ENCODE results near the gene CHD1.

The CHD1 gene

DNA sequence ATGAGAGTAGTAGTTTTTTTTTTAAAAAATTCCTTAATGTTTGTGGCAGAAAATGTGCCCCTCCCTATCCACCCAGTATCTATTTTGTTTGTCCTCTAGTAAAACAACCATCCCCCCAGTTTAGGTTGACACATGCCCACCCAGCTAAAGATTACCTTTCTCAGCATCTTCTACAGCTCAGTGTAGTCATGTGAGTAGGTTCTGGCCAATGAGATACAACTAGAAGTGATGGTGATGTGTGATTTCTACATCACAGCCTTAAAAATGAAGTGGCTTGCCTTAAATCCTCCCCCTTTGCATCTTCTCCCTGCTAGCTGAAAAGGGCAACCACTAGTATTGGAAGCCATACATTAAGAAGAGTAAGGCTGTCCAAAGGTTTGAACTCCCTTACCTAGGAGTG, 14.9 kb downstream of the CHD1 start:
- Histone ChIP-seq H3K27me3 (replicated peaks; ENCODE audit: control insufficient read depth, insufficient read depth, low read length) (no peaks in the 10 kb centered on the region), H3K4me1 (ENCODE audit: control insufficient read depth, insufficient read depth, low read length) (no peaks in the 10 kb centered on the region), H3K4me3 (ENCODE audit: low read length) (no peak overlapping the region), H3K9ac (ENCODE audit: low read length) (no peak overlapping the region), H3K36me3 (ENCODE audit: control insufficient read depth, insufficient read depth, low read length, severe bottlenecking) (peaks cover 22% of the 10 kb centered on the region), H3K9me3 (ENCODE audit: control insufficient read depth, low read length) (no peaks in the 10 kb centered on the region)
- DNase-seq (ENCODE audit: low read depth) = no peak

- no peaks in the 10 kb centered on the region for H3K9me3 ChIP-seq (ENCODE audit: control insufficient read depth, low read length)
- no peak overlapping the region for H3K9ac ChIP-seq (ENCODE audit: low read length)
- peak; percentile 6 for DNase-seq (ENCODE audit: low read depth)
- H3K4me1 ChIP-seq (ENCODE audit: control insufficient read depth, insufficient read depth, low read length) = peaks cover 3% of the 10 kb centered on the region
- no peak overlapping the region for H3K4me3 ChIP-seq (ENCODE audit: low read length)
- H3K36me3 ChIP-seq (ENCODE audit: control insufficient read depth, insufficient read depth, low read length, severe bottlenecking) = peaks cover 20% of the 10 kb centered on the region
- no peaks in the 10 kb centered on the region for H3K27me3 ChIP-seq (replicated peaks; ENCODE audit: control insufficient read depth, insufficient read depth, low read length)
These were observed 17.3 kb downstream of the CHD1 start for GRCh38 chr5:98911280-98912040.

DNA sequence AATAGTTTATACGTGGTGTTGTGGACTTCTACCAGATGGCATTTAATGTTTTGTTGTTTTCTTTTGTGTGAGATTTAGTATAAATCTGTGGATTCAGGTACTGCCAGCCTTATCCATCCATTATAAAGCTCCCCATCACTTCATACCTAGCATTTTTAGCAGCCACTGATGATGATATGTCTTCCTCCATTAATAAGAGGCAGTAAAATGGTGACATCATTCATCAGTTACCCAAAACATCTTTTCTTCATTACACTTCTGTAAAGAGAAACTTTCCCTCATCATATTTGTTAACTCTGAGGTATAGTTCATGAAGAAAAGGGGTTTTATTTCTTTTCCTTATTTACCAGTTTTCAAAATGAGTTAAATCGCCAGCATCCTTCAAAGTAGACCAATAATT, 19.4 kb downstream of the CHD1 start:
- peak; percentile 8 for DNase-seq (ENCODE audit: low read depth)
- Histone ChIP-seq H3K9me3 (ENCODE audit: control insufficient read depth, low read length) (no peaks in the 10 kb centered on the region), H3K4me1 (ENCODE audit: control insufficient read depth, insufficient read depth, low read length) (peaks cover 8% of the 10 kb centered on the region), H3K36me3 (ENCODE audit: control insufficient read depth, insufficient read depth, low read length, severe bottlenecking) (peaks cover 24% of the 10 kb centered on the region), H3K4me3 (ENCODE audit: low read length) (no peak overlapping the region), H3K27me3 (replicated peaks; ENCODE audit: control insufficient read depth, insufficient read depth, low read length) (no peaks in the 10 kb centered on the region), H3K9ac (ENCODE audit: low read length) (no peak overlapping the region)

DNA sequence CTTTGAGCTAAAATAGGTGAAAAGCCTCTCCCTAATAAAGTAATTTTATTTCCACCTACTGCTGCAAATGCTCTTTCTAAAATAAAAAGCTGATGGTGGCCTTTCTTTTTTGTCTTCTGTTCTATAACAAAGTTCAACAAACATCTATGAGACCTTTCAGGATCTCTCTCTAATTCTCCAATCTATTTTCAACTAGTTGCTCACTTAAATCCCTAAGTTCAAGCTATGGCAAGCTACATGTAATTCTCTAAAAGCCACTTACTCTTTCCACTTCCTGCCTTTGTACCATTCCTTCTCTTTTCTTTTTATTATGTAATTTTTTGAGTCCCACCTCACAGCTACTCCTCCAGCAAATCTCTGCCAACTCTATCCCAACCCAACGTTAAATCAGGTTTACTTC, 20.9 kb downstream of the CHD1 start:
- H3K9me3 ChIP-seq (ENCODE audit: control insufficient read depth, low read length) = no peaks in the 10 kb centered on the region
- peaks cover 34% of the 10 kb centered on the region for H3K36me3 ChIP-seq (ENCODE audit: control insufficient read depth, insufficient read depth, low read length, severe bottlenecking)
- no peak overlapping the region for H3K9ac ChIP-seq (ENCODE audit: low read length)
- H3K27me3 ChIP-seq (replicated peaks; ENCODE audit: control insufficient read depth, insufficient read depth, low read length) = no peaks in the 10 kb centered on the region
- H3K4me3 ChIP-seq (ENCODE audit: low read length) = no peak overlapping the region
- peaks cover 8% of the 10 kb centered on the region for H3K4me1 ChIP-seq (ENCODE audit: control insufficient read depth, insufficient read depth, low read length)
- no peak for DNase-seq (ENCODE audit: low read depth)

DNA sequence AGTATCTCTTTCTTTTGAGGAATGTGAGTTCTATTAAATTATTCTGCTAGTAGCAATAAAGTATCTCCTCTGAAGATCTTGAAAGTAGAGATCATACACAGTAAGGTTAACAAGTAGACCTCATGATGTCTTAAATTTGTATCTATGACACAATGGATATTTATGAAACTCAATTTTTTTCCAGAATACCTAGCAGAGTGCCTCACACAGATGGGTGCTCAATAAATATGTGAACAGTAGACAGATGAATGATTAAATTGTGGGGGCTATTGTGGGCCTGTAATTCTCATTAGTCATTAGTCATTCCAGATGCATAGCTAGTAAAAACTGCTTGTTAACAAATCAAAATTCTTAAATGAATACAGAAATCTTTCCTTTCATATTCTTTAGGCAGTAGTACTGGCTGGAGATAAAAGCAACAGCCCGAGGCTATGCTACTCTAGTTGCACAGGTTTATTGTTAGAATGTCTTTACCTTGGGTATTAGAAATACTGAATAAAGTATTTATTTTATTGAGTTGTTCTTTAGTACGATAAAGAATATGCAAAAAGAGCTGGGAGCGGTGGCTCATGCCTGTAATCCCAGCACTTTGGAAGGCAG, 22.0 kb downstream of the CHD1 start:
- peaks cover 14% of the 10 kb centered on the region for H3K4me1 ChIP-seq (ENCODE audit: control insufficient read depth, insufficient read depth, low read length)
- no peaks in the 10 kb centered on the region for H3K27me3 ChIP-seq (replicated peaks; ENCODE audit: control insufficient read depth, insufficient read depth, low read length)
- H3K36me3 ChIP-seq (ENCODE audit: control insufficient read depth, insufficient read depth, low read length, severe bottlenecking) = peaks cover 33% of the 10 kb centered on the region
- DNase-seq (ENCODE audit: low read depth) = no peak
- no peaks in the 10 kb centered on the region for H3K9me3 ChIP-seq (ENCODE audit: control insufficient read depth, low read length)
- no peak overlapping the region for H3K4me3 ChIP-seq (ENCODE audit: low read length)
- no peak overlapping the region for H3K9ac ChIP-seq (ENCODE audit: low read length)

- Histone ChIP-seq H3K4me3 (ENCODE audit: low read length) (no peak overlapping the region), H3K9me3 (ENCODE audit: control insufficient read depth, low read length) (no peaks in the 10 kb centered on the region), H3K4me1 (ENCODE audit: control insufficient read depth, insufficient read depth, low read length) (peaks cover 14% of the 10 kb centered on the region), H3K27me3 (replicated peaks; ENCODE audit: control insufficient read depth, insufficient read depth, low read length) (no peaks in the 10 kb centered on the region), H3K36me3 (ENCODE audit: control insufficient read depth, insufficient read depth, low read length, severe bottlenecking) (peaks cover 35% of the 10 kb centered on the region), H3K9ac (ENCODE audit: low read length) (no peak overlapping the region)
- DNase-seq (ENCODE audit: low read depth) = peak; percentile 84
These were observed 22.7 kb downstream of the CHD1 start for GRCh38 chr5:98905857-98906688.

DNA sequence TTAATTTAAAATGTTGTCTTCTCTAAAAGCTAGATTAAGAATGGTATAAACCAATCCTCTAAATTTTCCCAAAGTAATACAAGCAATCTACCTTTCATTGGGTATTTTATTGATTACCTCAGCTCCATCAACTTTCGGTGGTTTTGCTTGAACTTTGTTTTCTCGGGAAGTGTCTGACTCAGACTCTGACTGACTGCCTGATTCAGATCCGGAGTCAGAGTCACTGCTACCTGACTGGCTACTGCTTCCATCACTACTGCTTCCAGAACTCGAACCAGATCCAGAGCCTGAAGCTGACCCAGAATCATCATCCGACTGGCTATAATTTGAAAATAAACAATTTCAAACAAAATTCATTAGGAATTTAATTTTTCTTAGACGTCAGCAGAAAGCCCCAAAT, 24.0 kb downstream of the CHD1 start:
- Histone ChIP-seq H3K9me3 (ENCODE audit: control insufficient read depth, low read length) (no peaks in the 10 kb centered on the region), H3K36me3 (ENCODE audit: control insufficient read depth, insufficient read depth, low read length, severe bottlenecking) (peaks cover 48% of the 10 kb centered on the region), H3K27me3 (replicated peaks; ENCODE audit: control insufficient read depth, insufficient read depth, low read length) (no peaks in the 10 kb centered on the region), H3K9ac (ENCODE audit: low read length) (no peak overlapping the region), H3K4me3 (ENCODE audit: low read length) (no peak overlapping the region), H3K4me1 (ENCODE audit: control insufficient read depth, insufficient read depth, low read length) (peaks cover 14% of the 10 kb centered on the region)
- peak; percentile 11 for DNase-seq (ENCODE audit: low read depth)

DNA sequence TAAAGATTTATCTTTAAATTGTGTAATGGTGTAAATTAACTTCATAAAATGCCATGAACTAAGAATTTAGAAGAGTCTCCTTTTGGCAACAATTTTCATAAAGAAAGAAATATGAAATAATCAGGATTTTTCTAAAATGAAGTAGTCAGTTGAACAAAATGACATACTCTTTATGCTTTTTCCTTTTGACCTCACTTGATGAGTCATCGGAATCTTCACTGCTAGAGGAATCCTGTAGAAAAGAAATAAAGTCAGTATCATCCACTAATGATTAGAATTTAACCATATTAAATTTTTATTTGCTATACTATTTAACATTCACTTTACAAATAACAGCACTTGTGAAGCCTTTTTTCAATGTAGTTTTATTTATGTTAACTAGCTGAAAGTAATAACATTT, 26.1 kb downstream of the CHD1 start:
- DNase-seq (ENCODE audit: low read depth) = peak; percentile 53
- H3K36me3 ChIP-seq (ENCODE audit: control insufficient read depth, insufficient read depth, low read length, severe bottlenecking) = peaks cover 68% of the 10 kb centered on the region
- peaks cover 14% of the 10 kb centered on the region for H3K4me1 ChIP-seq (ENCODE audit: control insufficient read depth, insufficient read depth, low read length)
- H3K9ac ChIP-seq (ENCODE audit: low read length) = no peak overlapping the region
- H3K4me3 ChIP-seq (ENCODE audit: low read length) = no peak overlapping the region
- H3K27me3 ChIP-seq (replicated peaks; ENCODE audit: control insufficient read depth, insufficient read depth, low read length) = no peaks in the 10 kb centered on the region
- no peaks in the 10 kb centered on the region for H3K9me3 ChIP-seq (ENCODE audit: control insufficient read depth, low read length)

DNA sequence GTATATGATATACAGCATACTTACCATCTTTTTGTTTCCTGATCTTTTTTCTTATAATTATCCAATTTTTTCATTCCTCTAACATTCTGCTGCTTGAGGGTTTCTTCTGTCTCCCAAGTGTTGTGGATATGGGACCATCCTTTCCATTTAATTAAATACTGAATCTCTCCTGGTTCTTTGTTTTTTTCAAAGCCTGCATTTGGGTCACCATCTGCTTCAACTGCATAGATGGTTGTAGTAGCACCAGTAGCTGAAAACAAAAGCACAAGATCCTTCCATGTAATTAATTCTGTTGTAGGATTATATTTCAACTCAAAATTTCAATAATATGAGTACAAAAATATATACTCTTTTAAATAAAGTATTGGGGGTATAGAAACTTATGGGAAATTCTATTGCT, 29.4 kb downstream of the CHD1 start:
- no peak overlapping the region for H3K9ac ChIP-seq (ENCODE audit: low read length)
- no peak overlapping the region for H3K4me3 ChIP-seq (ENCODE audit: low read length)
- H3K36me3 ChIP-seq (ENCODE audit: control insufficient read depth, insufficient read depth, low read length, severe bottlenecking) = peaks cover 96% of the 10 kb centered on the region
- H3K27me3 ChIP-seq (replicated peaks; ENCODE audit: control insufficient read depth, insufficient read depth, low read length) = no peaks in the 10 kb centered on the region
- DNase-seq (ENCODE audit: low read depth) = no peak
- H3K4me1 ChIP-seq (ENCODE audit: control insufficient read depth, insufficient read depth, low read length) = peaks cover 6% of the 10 kb centered on the region
- H3K9me3 ChIP-seq (ENCODE audit: control insufficient read depth, low read length) = no peaks in the 10 kb centered on the region

- Histone ChIP-seq H3K4me1 (ENCODE audit: control insufficient read depth, insufficient read depth, low read length) (peaks cover 6% of the 10 kb centered on the region), H3K4me3 (ENCODE audit: low read length) (no peak overlapping the region), H3K27me3 (replicated peaks; ENCODE audit: control insufficient read depth, insufficient read depth, low read length) (no peaks in the 10 kb centered on the region), H3K9me3 (ENCODE audit: control insufficient read depth, low read length) (no peaks in the 10 kb centered on the region), H3K9ac (ENCODE audit: low read length) (no peak overlapping the region), H3K36me3 (ENCODE audit: control insufficient read depth, insufficient read depth, low read length, severe bottlenecking) (peaks cover 96% of the 10 kb centered on the region)
- DNase-seq (ENCODE audit: low read depth) = no peak
These were observed 30.1 kb downstream of the CHD1 start for GRCh38 chr5:98898743-98899142.

- DNase-seq (ENCODE audit: low read depth) = no peak
- no peak overlapping the region for H3K4me3 ChIP-seq (ENCODE audit: low read length)
- peaks cover 86% of the 10 kb centered on the region for H3K36me3 ChIP-seq (ENCODE audit: control insufficient read depth, insufficient read depth, low read length, severe bottlenecking)
- H3K27me3 ChIP-seq (replicated peaks; ENCODE audit: control insufficient read depth, insufficient read depth, low read length) = no peaks in the 10 kb centered on the region
- H3K9me3 ChIP-seq (ENCODE audit: control insufficient read depth, low read length) = no peaks in the 10 kb centered on the region
- H3K4me1 ChIP-seq (ENCODE audit: control insufficient read depth, insufficient read depth, low read length) = no peaks in the 10 kb centered on the region
- no peak overlapping the region for H3K9ac ChIP-seq (ENCODE audit: low read length)
These were observed 37.2 kb downstream of the CHD1 start for GRCh38 chr5:98891591-98891990.
